MM.1S (cell line): ENCODE results near the gene CARMIL1.

Experiments used
- DNase-seq: peaks from one replicate; pipeline ENCODE4 v3.0.0-alpha.2; 2015
- H2AFZ ChIP-seq: fragments of 300-600 bp; sonication (generic); 2 replicates; pipeline ENCODE4 v1.6.0; 2016; ENCODE audit warnings: antibody characterized with exemption, low read length
- H3F3A ChIP-seq: fragments of 300-600 bp; sonication (generic); 2 replicates; pipeline ENCODE4 v1.6.1; 2016; ENCODE audit warnings: mild to moderate bottlenecking, antibody characterized with exemption, low read length, moderate library complexity, mixed read lengths; ENCODE audit not compliant: insufficient read depth
- H3K27ac ChIP-seq: fragments of 300-600 bp; sonication (generic); 2 replicates; pipeline ENCODE4 v1.5.1; 2016; ENCODE audit warnings: mild to moderate bottlenecking, low read length
- H3K27me3 ChIP-seq: fragments of 300-600 bp; sonication (generic); replicated peaks from 2 replicates; pipeline ENCODE4 v1.6.0; 2016; ENCODE audit warnings: low read length; ENCODE audit not compliant: insufficient read depth
- H3K36me3 ChIP-seq: fragments of 300-600 bp; sonication (generic); replicated peaks from 2 replicates; pipeline ENCODE4 v1.6.1; 2016; ENCODE audit warnings: mild to moderate bottlenecking, low read length, mixed read lengths; ENCODE audit not compliant: insufficient read depth
- H3K4me1 ChIP-seq: fragments of 300-600 bp; sonication (generic); 2 replicates; pipeline ENCODE4 v1.6.1; 2016; ENCODE audit warnings: low read length, mixed read lengths
- H3K4me2 ChIP-seq: fragments of 300-600 bp; sonication (generic); 2 replicates; pipeline ENCODE4 v1.6.0; 2016; ENCODE audit warnings: low read depth, low read length
- H3K4me3 ChIP-seq: fragments of 300-600 bp; sonication (generic); 2 replicates; pipeline ENCODE4 v1.5.1; 2016; ENCODE audit warnings: low read length, mixed read lengths
- H3K79me2 ChIP-seq: fragments of 300-600 bp; sonication (generic); 2 replicates; pipeline ENCODE4 v1.6.1; 2016; ENCODE audit warnings: mixed run types, low read length, mixed read lengths
- H3K9ac ChIP-seq: fragments of 300-600 bp; sonication (generic); 2 replicates; pipeline ENCODE4 v1.6.1; 2016; ENCODE audit warnings: low read length, mixed read lengths
- H3K9me2 ChIP-seq: fragments of 300-600 bp; sonication (generic); replicated peaks from 2 replicates; pipeline ENCODE4 v1.6.1; 2016; ENCODE audit warnings: mild to moderate bottlenecking, low read length, mixed read lengths; ENCODE audit not compliant: insufficient read depth
- H3K9me3 ChIP-seq: fragments of 300-600 bp; sonication (generic); replicated peaks from 2 replicates; pipeline ENCODE4 v1.6.1; 2016; ENCODE audit warnings: mild to moderate bottlenecking, low read length, mixed read lengths; ENCODE audit not compliant: insufficient read depth
- H4K20me1 ChIP-seq: fragments of 300-600 bp; sonication (generic); 2 replicates; pipeline ENCODE4 v1.6.1; 2016; ENCODE audit warnings: mild to moderate bottlenecking, low read length, moderate library complexity, mixed read lengths; ENCODE audit not compliant: insufficient read depth
- EZH2 ChIP-seq: fragments of 300-600 bp; sonication (generic); optimal IDR thresholded peaks from 2 replicates; pipeline ENCODE3; 2017; ENCODE audit warnings: low read depth, mild to moderate bottlenecking, antibody characterized with exemption, low read length, mixed read lengths
- EZH2phosphoT487 ChIP-seq: fragments of 300-600 bp; sonication (generic); IDR thresholded peaks from 2 replicates; pipeline ENCODE4 v1.6.1; 2018; ENCODE audit warnings: antibody characterized with exemption, low read length
- TF ChIP-seq, protein P1 (sequence below): fragments of 300-600 bp; sonication (generic); IDR thresholded peaks from 2 replicates; pipeline ENCODE4 v1.5.1; 2016; ENCODE audit warnings: antibody characterized with exemption, low read length, mixed read lengths

Gene CARMIL1

DNA sequence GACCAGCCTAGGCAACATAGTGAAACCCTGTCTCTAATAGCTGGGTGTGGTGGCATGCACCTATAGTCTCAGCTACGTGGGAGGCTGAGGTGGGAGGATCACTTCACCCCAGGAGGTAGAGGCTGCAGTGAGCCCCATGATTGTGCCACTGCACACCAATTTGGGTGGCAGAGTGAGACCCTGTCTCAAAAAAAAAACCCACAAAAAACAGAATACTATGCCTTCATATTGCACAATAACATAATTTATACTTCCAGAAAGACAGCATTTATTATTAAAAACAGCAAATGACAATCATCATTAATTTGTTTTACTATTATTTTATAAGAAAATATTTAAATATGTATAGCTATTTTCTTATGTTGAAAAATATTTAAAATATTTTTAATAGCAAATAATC, 30.0 kb upstream of the CARMIL1 start:
- Histone ChIP-seq H3K27ac (no peak overlapping the region), H3K4me1 (peaks cover 26% of the 10 kb centered on the region), H4K20me1 (no peaks in the 10 kb centered on the region), H3K79me2 (no peaks in the 10 kb centered on the region), H3F3A (peaks cover 18% of the 10 kb centered on the region), H3K9me2 (no peaks in the 10 kb centered on the region), H3K4me3 (no peak overlapping the region), H2AFZ (no peak overlapping the region), H3K27me3 (no peaks in the 10 kb centered on the region), H3K4me2 (no peak overlapping the region), H3K9ac (no peak overlapping the region), H3K36me3 (no peaks in the 10 kb centered on the region), H3K9me3 (no peaks in the 10 kb centered on the region)
- no peak for DNase-seq
- TF ChIP-seq EZH2 = no peak
- TF ChIP-seq, protein P1, sequence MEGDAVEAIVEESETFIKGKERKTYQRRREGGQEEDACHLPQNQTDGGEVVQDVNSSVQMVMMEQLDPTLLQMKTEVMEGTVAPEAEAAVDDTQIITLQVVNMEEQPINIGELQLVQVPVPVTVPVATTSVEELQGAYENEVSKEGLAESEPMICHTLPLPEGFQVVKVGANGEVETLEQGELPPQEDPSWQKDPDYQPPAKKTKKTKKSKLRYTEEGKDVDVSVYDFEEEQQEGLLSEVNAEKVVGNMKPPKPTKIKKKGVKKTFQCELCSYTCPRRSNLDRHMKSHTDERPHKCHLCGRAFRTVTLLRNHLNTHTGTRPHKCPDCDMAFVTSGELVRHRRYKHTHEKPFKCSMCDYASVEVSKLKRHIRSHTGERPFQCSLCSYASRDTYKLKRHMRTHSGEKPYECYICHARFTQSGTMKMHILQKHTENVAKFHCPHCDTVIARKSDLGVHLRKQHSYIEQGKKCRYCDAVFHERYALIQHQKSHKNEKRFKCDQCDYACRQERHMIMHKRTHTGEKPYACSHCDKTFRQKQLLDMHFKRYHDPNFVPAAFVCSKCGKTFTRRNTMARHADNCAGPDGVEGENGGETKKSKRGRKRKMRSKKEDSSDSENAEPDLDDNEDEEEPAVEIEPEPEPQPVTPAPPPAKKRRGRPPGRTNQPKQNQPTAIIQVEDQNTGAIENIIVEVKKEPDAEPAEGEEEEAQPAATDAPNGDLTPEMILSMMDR = no peak
- TF ChIP-seq EZH2phosphoT487 = no peak

DNA sequence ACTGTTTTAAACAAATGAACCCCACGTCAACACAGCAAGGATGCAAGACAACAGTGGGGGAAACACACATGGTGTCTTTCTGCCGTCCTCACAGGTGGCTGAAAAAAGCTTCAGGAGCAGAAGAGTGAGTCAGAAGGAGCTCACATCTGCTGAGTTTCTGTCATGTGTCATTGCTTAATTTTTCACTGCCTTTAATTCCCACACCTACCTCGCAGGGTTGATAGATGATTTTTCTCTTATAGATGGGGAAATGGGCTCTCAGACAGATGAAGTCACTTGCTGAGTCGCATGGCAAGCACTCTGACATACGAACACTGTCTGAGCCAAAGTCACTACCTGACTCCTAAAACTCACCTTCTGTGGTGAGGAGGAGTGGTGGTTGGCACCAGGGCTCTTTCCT, 28.3 kb upstream of the CARMIL1 start:
- DNase-seq = peak; percentile 69
- H4K20me1 ChIP-seq = no peaks in the 10 kb centered on the region
- H3K9me2 ChIP-seq = no peaks in the 10 kb centered on the region
- H3K27ac ChIP-seq = peak overlapping the region; percentile 79
- H3F3A ChIP-seq = peaks cover 18% of the 10 kb centered on the region
- H3K36me3 ChIP-seq = no peaks in the 10 kb centered on the region
- H3K4me3 ChIP-seq = peak overlapping the region; percentile 41; the same call in 1 of the 2 replicates
- peak overlapping the region; percentile 68 for H2AFZ ChIP-seq
- no peak for TF ChIP-seq EZH2phosphoT487
- no peak for TF ChIP-seq EZH2
- TF ChIP-seq, protein P1 = no peak
- H3K9ac ChIP-seq = peak overlapping the region; percentile 37
- H3K27me3 ChIP-seq = no peaks in the 10 kb centered on the region
- H3K4me2 ChIP-seq = peak overlapping the region; percentile 82
- no peaks in the 10 kb centered on the region for H3K79me2 ChIP-seq
- no peaks in the 10 kb centered on the region for H3K9me3 ChIP-seq
- H3K4me1 ChIP-seq = peaks cover 12% of the 10 kb centered on the region

DNA sequence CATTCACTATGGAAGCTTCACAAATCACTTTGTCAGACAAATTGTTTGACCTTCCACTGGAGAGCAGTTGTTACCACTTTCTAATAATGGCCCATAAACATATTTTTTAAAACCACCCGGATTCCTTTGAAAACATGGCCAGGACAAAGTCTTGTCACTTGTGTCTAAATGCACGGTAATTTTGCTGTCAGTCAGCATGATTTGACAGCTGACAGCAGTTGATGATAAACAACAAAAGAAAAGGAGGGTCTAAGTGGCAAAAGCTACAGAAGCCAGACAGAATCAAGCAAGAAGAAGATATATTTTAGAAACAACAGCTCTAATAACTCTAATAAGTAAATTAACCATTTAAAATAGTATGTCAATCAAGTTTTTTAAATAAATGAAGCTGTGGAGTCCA, 27.7 kb upstream of the CARMIL1 start:
- no peaks in the 10 kb centered on the region for H4K20me1 ChIP-seq
- H3F3A ChIP-seq = peaks cover 18% of the 10 kb centered on the region
- peak overlapping the region; percentile 82 for H3K4me2 ChIP-seq
- no peaks in the 10 kb centered on the region for H3K9me3 ChIP-seq
- TF ChIP-seq, protein P1 = no peak
- no peak for TF ChIP-seq EZH2
- no peak for TF ChIP-seq EZH2phosphoT487
- peak overlapping the region; percentile 37 for H3K9ac ChIP-seq
- DNase-seq = no peak
- peak overlapping the region; percentile 41; the same call in 1 of the 2 replicates for H3K4me3 ChIP-seq
- H3K9me2 ChIP-seq = no peaks in the 10 kb centered on the region
- no peaks in the 10 kb centered on the region for H3K79me2 ChIP-seq
- H3K27ac ChIP-seq = peak overlapping the region; percentile 79
- H3K4me1 ChIP-seq = peaks cover 12% of the 10 kb centered on the region
- no peaks in the 10 kb centered on the region for H3K27me3 ChIP-seq
- peak overlapping the region; percentile 68 for H2AFZ ChIP-seq
- no peaks in the 10 kb centered on the region for H3K36me3 ChIP-seq
